Thoracic aorta (tissue), 2 donors: ENCODE data around the gene PFKP. TPM values are rescaled to one million over a fixed set of nuclear protein-coding genes. Genes with fewer than 3 reads are reported as not detected.
A peak's percentile ranks its signal among the peaks of the same experiment; 100 is the strongest.

Experiments used
- ATAC-seq: fragments of 150-250 bp; one replicate; pipeline ENCODE4 v1.8.0; 2017; ENCODE audit warnings: low read depth; ENCODE audit not compliant: insufficient number of reproducible peaks, low FRiP score
- DNase-seq: peaks from one replicate; pipeline ENCODE4 v3.0.0-alpha.2; 2020; ENCODE audit warnings: low spot score
- H3K27ac ChIP-seq, 2 donors: fragments of 200-600 bp; sonication (generic); 1 replicate in 1 of 2; 2 replicates in 1 of 2; pipeline ENCODE4 v1.5.1; 2016; ENCODE audit warnings: mild to moderate bottlenecking in 2 of 2, moderate library complexity in 2 of 2
- H3K27me3 ChIP-seq: fragments of 200-600 bp; sonication (generic); replicated peaks from 2 replicates; pipeline ENCODE4 v1.6.0; 2016; ENCODE audit warnings: mild to moderate bottlenecking; ENCODE audit not compliant: insufficient read depth
- H3K36me3 ChIP-seq: fragments of 200-600 bp; sonication (generic); one replicate; pipeline ENCODE4 v1.5.1; 2016
- H3K4me1 ChIP-seq, 2 donors: fragments of 200-600 bp; sonication (generic); 1 replicate in 1 of 2; 2 replicates in 1 of 2; pipeline versions ENCODE4 v1.5.1 to v1.6.0; 2016; ENCODE audit warnings: low read depth in 2 of 2, mild to moderate bottlenecking in 1 of 2; ENCODE audit not compliant: control insufficient read depth in 1 of 2
- H3K4me3 ChIP-seq: fragments of 200-600 bp; sonication (generic); 2 replicates; pipeline ENCODE4 v1.5.1; 2016; ENCODE audit warnings: mild to moderate bottlenecking
- H3K9me3 ChIP-seq: fragments of 200-600 bp; sonication (generic); 2 replicates; pipeline ENCODE4 v1.5.1; 2016
- total RNA-seq, 2 donors: library from RNA; depleted of rRNA; stranded (reverse); fragments of >200 nt; gene quantifications; one replicate each; pipeline versions ENCODE4 v1.1.0 to v1.2.3, GENCODE V29; 2016
- TF ChIP-seq, protein P1 (sequence below): fragments of 200-600 bp; sonication (generic); IDR thresholded peaks from one replicate; pipeline ENCODE4 v1.5.1; 2019; ENCODE audit warnings: antibody characterized with exemption

Gene PFKP
- total RNA-seq, 2 donors from 2014 or later, result 91.4 to 153 TPM

DNA sequence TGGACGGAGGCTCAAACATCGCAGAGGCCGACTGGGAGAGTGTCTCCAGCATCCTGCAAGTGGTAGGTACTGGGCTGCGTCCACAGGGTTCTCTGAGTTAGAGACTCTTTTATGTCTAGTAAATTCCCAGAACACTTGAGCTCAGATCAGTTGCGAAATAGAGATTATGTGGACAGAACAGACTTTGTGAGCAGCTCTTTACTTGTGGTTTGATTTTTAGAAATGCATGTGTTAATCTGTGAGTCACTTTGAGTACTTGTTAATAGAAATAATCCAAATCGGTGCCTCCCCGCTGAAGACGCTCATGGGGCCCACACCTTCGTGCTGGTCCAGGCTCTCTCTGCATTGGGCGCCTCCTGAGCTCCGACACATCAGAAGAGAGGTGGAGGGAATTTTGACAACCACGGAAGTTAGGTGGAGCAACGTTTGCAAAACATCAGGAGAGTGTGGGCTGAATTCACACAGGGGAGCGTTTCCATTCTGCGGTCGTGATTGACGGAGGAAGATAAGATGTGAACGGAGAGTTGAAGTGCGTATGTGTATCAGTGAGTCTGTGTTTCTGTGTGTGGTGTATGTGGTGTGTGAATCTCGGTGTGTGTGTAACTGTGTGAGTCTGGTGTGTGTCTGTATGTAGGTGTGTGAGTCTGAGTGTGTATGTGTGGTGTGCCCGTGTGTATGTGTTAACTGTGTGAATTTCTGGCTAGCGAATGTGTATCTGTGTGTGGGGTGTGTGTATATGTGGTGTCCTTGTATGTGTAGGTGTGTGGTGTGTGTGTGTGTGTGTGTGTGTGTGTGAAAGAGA is 32.1 kb downstream of the PFKP start:
- Histone ChIP-seq H3K9me3 (no peaks in the 10 kb centered on the region), H3K4me1 (peaks cover 25 to 51% of the 10 kb centered on the region in 2 donors), H3K27ac (no peak overlapping the region), H3K36me3 (no peaks in the 10 kb centered on the region), H3K4me3 (no peak overlapping the region), H3K27me3 (no peaks in the 10 kb centered on the region)
- no peak for DNase-seq
- TF ChIP-seq, protein P1, sequence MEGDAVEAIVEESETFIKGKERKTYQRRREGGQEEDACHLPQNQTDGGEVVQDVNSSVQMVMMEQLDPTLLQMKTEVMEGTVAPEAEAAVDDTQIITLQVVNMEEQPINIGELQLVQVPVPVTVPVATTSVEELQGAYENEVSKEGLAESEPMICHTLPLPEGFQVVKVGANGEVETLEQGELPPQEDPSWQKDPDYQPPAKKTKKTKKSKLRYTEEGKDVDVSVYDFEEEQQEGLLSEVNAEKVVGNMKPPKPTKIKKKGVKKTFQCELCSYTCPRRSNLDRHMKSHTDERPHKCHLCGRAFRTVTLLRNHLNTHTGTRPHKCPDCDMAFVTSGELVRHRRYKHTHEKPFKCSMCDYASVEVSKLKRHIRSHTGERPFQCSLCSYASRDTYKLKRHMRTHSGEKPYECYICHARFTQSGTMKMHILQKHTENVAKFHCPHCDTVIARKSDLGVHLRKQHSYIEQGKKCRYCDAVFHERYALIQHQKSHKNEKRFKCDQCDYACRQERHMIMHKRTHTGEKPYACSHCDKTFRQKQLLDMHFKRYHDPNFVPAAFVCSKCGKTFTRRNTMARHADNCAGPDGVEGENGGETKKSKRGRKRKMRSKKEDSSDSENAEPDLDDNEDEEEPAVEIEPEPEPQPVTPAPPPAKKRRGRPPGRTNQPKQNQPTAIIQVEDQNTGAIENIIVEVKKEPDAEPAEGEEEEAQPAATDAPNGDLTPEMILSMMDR, result no peak
- no peak for ATAC-seq

DNA sequence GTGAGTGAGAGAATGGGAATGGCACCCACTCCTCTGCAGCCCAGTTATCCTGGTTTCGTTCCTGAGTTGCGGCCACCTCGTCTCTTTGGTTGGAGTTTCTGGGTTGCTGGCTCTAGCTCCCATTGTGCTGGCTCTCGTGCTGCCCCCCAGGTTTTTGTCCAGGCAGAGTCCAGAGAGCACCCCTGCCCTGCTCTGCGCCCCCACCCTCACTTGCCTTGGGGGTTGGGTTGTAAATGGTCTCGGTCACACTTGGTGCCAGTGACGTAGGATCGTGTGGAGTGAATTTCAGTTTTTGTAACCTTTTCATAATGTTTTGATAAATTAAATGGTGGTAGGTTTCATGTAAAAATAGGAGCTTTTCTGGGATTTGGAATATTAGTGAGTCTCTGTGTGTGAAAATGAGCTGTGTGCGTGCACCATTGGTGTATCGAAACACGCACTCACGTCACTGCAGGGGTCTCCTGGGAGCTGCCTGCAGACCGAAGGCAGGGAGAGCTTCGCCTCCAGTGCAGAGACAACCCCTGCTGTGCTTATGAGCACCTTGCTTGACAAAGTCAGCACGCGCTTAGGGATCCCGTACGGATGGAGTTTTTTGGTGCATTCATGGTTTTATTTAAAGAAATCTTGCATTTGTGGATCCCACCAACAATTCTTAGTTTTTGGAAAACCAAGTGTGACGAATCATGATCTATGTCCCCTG is 32.9 kb downstream of the PFKP start:
- Histone ChIP-seq H3K36me3 (peaks cover 3% of the 10 kb centered on the region), H3K4me3 (no peak overlapping the region), H3K4me1 (peaks cover 25 to 51% of the 10 kb centered on the region in 2 donors), H3K27me3 (no peaks in the 10 kb centered on the region), H3K27ac (no peak overlapping the region), H3K9me3 (no peaks in the 10 kb centered on the region)
- no peak for ATAC-seq
- TF ChIP-seq, protein P1, result no peak
- no peak for DNase-seq

DNA sequence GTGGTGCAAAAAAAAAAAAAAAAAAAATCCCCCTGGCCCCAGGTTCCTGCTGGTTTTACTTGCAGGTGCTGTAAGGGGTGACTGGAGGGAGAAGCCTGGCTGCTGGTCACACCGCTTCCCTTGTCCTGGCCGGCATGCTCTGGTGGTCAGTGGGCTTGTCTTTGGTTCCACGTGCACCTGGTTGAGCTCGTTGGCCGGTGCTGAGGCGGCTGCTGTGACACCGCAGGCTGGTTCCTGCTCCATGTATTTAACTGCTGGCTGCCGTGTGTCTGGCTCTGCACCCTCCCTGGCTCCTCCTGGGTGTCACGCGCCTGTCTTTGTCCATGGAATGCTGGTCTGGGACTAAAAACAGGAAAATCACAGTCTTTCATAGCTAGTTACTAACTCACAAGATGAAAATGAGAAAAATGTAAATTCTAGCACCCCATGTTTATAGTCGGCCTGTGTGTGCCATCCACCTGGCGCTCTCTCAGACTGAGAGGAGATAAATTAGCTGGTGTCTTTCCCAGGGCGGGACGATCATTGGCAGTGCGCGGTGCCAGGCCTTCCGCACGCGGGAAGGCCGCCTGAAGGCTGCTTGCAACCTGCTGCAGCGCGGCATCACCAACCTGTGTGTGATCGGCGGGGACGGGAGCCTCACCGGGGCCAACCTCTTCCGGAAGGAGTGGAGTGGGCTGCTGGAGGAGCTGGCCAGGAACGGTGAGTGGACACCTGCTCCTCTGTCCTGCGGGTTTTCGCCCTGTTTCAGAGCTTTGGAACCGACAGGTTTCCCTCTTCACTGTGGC is 33.7 kb downstream of the PFKP start:
- peaks cover 27 to 53% of the 10 kb centered on the region in 2 donors for H3K4me1 ChIP-seq

DNA sequence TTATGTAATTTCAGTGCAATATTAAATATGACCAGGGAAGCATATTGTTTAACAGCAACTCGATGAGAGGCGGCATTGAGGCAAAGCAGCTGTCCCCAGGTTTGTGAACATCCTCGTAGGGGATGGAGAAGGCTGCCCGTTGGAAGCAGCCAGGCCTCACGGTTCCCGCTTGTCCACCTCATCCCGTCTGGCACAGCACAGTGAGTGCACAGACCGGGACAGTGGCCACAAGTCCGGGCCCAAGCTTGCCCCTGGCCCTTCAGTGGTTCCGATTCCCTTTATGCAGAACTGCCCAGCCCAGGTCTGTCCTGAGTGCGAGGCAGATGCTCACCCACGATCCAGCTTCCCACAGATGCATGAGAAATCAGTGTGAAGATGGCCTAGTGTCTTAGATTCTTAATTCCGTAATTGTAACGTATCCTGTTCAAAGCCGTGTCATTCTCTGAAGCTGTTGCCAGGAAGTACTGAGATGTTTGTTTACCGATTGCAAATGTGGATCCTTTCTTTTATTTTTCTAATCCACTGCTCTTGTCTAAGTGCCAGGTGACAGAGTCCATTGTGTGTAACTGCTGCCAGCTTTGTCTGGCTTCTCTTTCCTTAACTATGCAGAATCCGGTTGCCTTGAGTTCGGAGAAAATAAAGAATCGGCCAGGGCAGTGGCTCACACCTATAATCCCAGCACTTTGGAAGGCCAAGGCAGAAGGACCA is 35.5 kb downstream of the PFKP start:
- ATAC-seq (no peak), DNase-seq (no peak)
- TF ChIP-seq, protein P1, result no peak
- Histone ChIP-seq H3K27ac (peak overlapping the region; percentile 4 to 91), H3K36me3 (peaks cover 7% of the 10 kb centered on the region), H3K9me3 (no peaks in the 10 kb centered on the region), H3K27me3 (no peaks in the 10 kb centered on the region), H3K4me3 (no peak overlapping the region), H3K4me1 (peaks cover 23 to 44% of the 10 kb centered on the region in 2 donors)

More for the DNA sequence above, 33.7 kb downstream of the PFKP start:
- H3K27ac ChIP-seq, result no peak overlapping the region
- DNase-seq (no peak), ATAC-seq (no peak)
- no peaks in the 10 kb centered on the region for H3K27me3 ChIP-seq
- H3K36me3 ChIP-seq, result peaks cover 7% of the 10 kb centered on the region
- no peaks in the 10 kb centered on the region for H3K9me3 ChIP-seq
- TF ChIP-seq, protein P1, result no peak
- no peak overlapping the region for H3K4me3 ChIP-seq
